Neural cell (in vitro differentiated cells): ENCODE measurements around the gene MUS81. TPM values are rescaled to one million over a fixed set of nuclear protein-coding genes. Genes with fewer than 3 reads are reported as not detected.

Source experiments
- H2AFZ ChIP-seq: fragments of 200-600, 300-800 bp; sonication (generic), shearing (Covaris generic); 2 replicates; pipeline ENCODE4 v1.6.0; 2014; ENCODE audit warnings: low read depth, mild to moderate bottlenecking, antibody characterized with exemption, low read length, moderate library complexity
- H3F3A ChIP-seq: fragments of 200-600 bp; shearing (Covaris generic); 2 replicates; pipeline ENCODE4 v1.6.1; 2016; ENCODE audit warnings: mild to moderate bottlenecking, moderate library complexity, mixed read lengths, antibody characterized with exemption, low read length; ENCODE audit not compliant: insufficient read depth, poor library complexity, severe bottlenecking
- H3K27ac ChIP-seq: fragments of 200-600, 300-800 bp; sonication (generic), shearing (Covaris generic); 2 replicates; pipeline ENCODE4 v1.5.1; 2014; ENCODE audit warnings: mild to moderate bottlenecking, low read length, moderate library complexity
- H3K27me3 ChIP-seq: fragments of 300-800, 200-600 bp; sonication (generic), shearing (Covaris generic); 2 replicates; pipeline ENCODE4 v1.6.0; 2014; ENCODE audit warnings: mild to moderate bottlenecking, low read depth, low read length, moderate library complexity; ENCODE audit not compliant: insufficient read depth
- H3K36me3 ChIP-seq: fragments of 300-800, 200-600 bp; sonication (generic), shearing (Covaris generic); 2 replicates; pipeline ENCODE4 v1.5.1; 2014; ENCODE audit warnings: mild to moderate bottlenecking, antibody characterized with exemption, low read length, moderate library complexity; ENCODE audit not compliant: insufficient read depth
- H3K4me2 ChIP-seq: fragments of 300-800, 200-600 bp; sonication (generic), shearing (Covaris generic); 2 replicates; pipeline ENCODE4 v1.6.0; 2014; ENCODE audit warnings: mild to moderate bottlenecking, low read length
- H3K4me3 ChIP-seq: fragments of 300-800, 200-600 bp; sonication (generic), shearing (Covaris generic); 2 replicates; pipeline ENCODE4 v1.5.1; 2014; ENCODE audit warnings: mild to moderate bottlenecking, low read length, moderate library complexity
- H3K79me2 ChIP-seq: fragments of 200-600 bp; shearing (Covaris generic); replicated peaks from 2 replicates; pipeline ENCODE4 v1.6.0; 2014; ENCODE audit warnings: mild to moderate bottlenecking, low read length, moderate library complexity; ENCODE audit not compliant: insufficient read depth
- H3K9ac ChIP-seq: fragments of 300-800, 200-600 bp; sonication (generic), shearing (Covaris generic); 2 replicates; pipeline ENCODE4 v1.6.1; 2016; ENCODE audit warnings: mild to moderate bottlenecking, low read length, mixed read lengths
- H3K9me2 ChIP-seq: fragments of 200-600 bp; shearing (Covaris generic); 2 replicates; pipeline ENCODE4 v1.6.1; 2016; ENCODE audit warnings: mild to moderate bottlenecking, low read length, mixed read lengths; ENCODE audit not compliant: insufficient read depth
- H3K9me3 ChIP-seq: fragments of 200-600, 300-800 bp; sonication (generic), shearing (Covaris generic); 2 replicates; pipeline ENCODE4 v1.6.1; 2016; ENCODE audit warnings: mild to moderate bottlenecking, mixed run types, low read length, moderate library complexity, mixed read lengths
- H4K20me1 ChIP-seq: fragments of 200-600 bp; shearing (Covaris generic); 2 replicates; pipeline ENCODE4 v1.6.1; 2016; ENCODE audit warnings: mild to moderate bottlenecking, mixed run types; ENCODE audit not compliant: insufficient read depth
- CTCF ChIP-seq: fragments of 450-650 bp; IDR thresholded peaks from 2 replicates; pipeline ENCODE4 v1.5.1; 2014; ENCODE audit warnings: antibody characterized with exemption, mild to moderate bottlenecking, moderate library complexity; ENCODE audit not compliant: poor library complexity, severe bottlenecking
- EP300 ChIP-seq: fragments of 450-650 bp; conservative IDR thresholded peaks from 2 replicates; pipeline ENCODE4 v1.6.1; 2014; ENCODE audit warnings: antibody characterized with exemption, mild to moderate bottlenecking, moderate library complexity; ENCODE audit not compliant: poor library complexity, severe bottlenecking
- EZH2 ChIP-seq: fragments of 200-600, 300-800 bp; shearing (Covaris generic), sonication (generic); IDR thresholded peaks from 2 replicates; pipeline ENCODE4 v1.6.1; 2014; ENCODE audit warnings: antibody characterized with exemption, low read length, borderline replicate concordance, mild to moderate bottlenecking; ENCODE audit not compliant: insufficient read depth, poor library complexity, severe bottlenecking
- MXI1 ChIP-seq: fragments of 450-650 bp; conservative IDR thresholded peaks from 2 replicates; pipeline ENCODE4 v1.6.1; 2014; ENCODE audit warnings: antibody characterized with exemption, mild to moderate bottlenecking; ENCODE audit not compliant: poor library complexity, severe bottlenecking
- POLR2AphosphoS5 ChIP-seq: IDR thresholded peaks from 2 replicates; pipeline ENCODE4 v1.6.1; 2012
- RAD21 ChIP-seq: fragments of 450-650 bp; conservative IDR thresholded peaks from 2 replicates; pipeline ENCODE4 v1.6.1; 2014; ENCODE audit warnings: antibody characterized with exemption, mild to moderate bottlenecking, moderate library complexity
- SMC3 ChIP-seq: fragments of 450-650 bp; conservative IDR thresholded peaks from 2 replicates; pipeline ENCODE4 v1.6.1; 2014; ENCODE audit warnings: antibody characterized with exemption, mild to moderate bottlenecking, moderate library complexity; ENCODE audit not compliant: poor library complexity
- TAF1 ChIP-seq: IDR thresholded peaks from 2 replicates; pipeline ENCODE4 v1.6.1; 2012; ENCODE audit warnings: low read depth
- polyA plus RNA-seq: library from polyadenylated mRNA; depleted of rRNA; stranded (reverse); fragments of >200 nt; gene quantifications from 2 replicates; pipeline ENCODE4 v1.2.3, GENCODE V29; 2014
- TF ChIP-seq, protein P1 (sequence below): IDR thresholded peaks from 2 replicates; pipeline ENCODE4 v1.6.1; 2012; ENCODE audit warnings: borderline replicate concordance

The MUS81 gene
- polyA plus RNA-seq, 1 donor from 2014 or later, result 183 TPM

DNA sequence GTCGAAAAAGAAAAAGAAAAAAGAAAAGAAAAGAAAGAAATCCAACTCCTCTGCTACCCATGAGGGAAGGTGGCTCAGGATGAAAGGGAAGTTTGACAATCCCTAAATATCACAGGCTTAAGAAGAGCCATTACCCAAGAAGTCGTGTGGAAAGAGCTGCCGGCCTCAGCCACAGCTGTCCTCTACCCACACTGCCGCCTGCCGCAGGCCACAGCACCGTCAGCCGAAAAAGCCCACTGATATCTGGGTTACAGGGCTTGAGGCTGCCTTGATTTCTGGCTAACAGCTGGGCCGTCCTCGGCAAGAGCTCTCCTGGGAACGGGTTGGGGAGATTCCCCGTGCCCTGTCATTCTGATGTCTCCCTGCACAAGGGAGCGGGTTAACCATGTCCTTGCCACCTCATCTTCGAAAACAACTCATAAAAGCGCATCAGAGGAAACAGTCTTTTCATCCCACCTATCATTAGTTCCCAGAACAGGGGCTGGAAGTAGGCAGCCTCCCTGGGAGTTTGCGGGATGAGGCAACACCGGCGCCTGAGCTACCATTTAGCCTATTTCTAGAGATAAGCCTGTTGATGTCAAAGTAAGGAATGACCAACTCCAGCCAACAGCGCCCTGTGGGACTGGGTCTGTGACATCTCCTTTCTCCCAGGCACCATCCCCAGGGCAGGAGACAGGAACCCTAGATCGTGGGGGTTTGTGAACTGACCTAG is 48.3 kb upstream of the MUS81 start:
- H3K27ac ChIP-seq, result no peak overlapping the region
- H3F3A ChIP-seq, result no peaks in the 10 kb centered on the region
- no peaks in the 10 kb centered on the region for H3K9me2 ChIP-seq
- no peak overlapping the region for H2AFZ ChIP-seq
- H3K9ac ChIP-seq, result no peak overlapping the region
- no peak overlapping the region for H3K4me2 ChIP-seq
- H3K79me2 ChIP-seq, result no peaks in the 10 kb centered on the region
- H4K20me1 ChIP-seq, result no peaks in the 10 kb centered on the region
- no peak overlapping the region for H3K4me3 ChIP-seq
- no peaks in the 10 kb centered on the region for H3K9me3 ChIP-seq
- H3K36me3 ChIP-seq, result no peaks in the 10 kb centered on the region
- TF ChIP-seq CTCF, result no peak
- TF ChIP-seq, protein P1, sequence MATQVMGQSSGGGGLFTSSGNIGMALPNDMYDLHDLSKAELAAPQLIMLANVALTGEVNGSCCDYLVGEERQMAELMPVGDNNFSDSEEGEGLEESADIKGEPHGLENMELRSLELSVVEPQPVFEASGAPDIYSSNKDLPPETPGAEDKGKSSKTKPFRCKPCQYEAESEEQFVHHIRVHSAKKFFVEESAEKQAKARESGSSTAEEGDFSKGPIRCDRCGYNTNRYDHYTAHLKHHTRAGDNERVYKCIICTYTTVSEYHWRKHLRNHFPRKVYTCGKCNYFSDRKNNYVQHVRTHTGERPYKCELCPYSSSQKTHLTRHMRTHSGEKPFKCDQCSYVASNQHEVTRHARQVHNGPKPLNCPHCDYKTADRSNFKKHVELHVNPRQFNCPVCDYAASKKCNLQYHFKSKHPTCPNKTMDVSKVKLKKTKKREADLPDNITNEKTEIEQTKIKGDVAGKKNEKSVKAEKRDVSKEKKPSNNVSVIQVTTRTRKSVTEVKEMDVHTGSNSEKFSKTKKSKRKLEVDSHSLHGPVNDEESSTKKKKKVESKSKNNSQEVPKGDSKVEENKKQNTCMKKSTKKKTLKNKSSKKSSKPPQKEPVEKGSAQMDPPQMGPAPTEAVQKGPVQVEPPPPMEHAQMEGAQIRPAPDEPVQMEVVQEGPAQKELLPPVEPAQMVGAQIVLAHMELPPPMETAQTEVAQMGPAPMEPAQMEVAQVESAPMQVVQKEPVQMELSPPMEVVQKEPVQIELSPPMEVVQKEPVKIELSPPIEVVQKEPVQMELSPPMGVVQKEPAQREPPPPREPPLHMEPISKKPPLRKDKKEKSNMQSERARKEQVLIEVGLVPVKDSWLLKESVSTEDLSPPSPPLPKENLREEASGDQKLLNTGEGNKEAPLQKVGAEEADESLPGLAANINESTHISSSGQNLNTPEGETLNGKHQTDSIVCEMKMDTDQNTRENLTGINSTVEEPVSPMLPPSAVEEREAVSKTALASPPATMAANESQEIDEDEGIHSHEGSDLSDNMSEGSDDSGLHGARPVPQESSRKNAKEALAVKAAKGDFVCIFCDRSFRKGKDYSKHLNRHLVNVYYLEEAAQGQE, result no peak
- no peaks in the 10 kb centered on the region for H3K27me3 ChIP-seq

- no peak overlapping the region for H3K27ac ChIP-seq
- no peaks in the 10 kb centered on the region for H3K9me3 ChIP-seq
- H3K27me3 ChIP-seq, result no peaks in the 10 kb centered on the region
Measured at GRCh38 chr11:65814131-65814985, 45.9 kb upstream of the MUS81 start.

More at GRCh38 chr11:65814131-65814985, 45.9 kb upstream of the MUS81 start:
- Histone ChIP-seq H3F3A (no peaks in the 10 kb centered on the region), H3K36me3 (no peaks in the 10 kb centered on the region), H4K20me1 (no peaks in the 10 kb centered on the region), H3K4me2 (no peak overlapping the region), H3K9me2 (no peaks in the 10 kb centered on the region), H2AFZ (no peak overlapping the region), H3K9ac (no peak overlapping the region), H3K4me3 (no peak overlapping the region), H3K79me2 (no peaks in the 10 kb centered on the region)
- TF ChIP-seq TAF1 (no peak), EP300 (no peak), POLR2AphosphoS5 (no peak), MXI1 (no peak), CTCF (no peak), SMC3 (no peak), EZH2 (no peak), RAD21 (no peak)
- TF ChIP-seq, protein P1, result no peak
